ENCODE measurements around the gene ANKDD1B.
"Not testable (repeated sequence)": the region's sequence is repeated elsewhere in the genome, so short reads cannot be mapped to it uniquely, and the experiment has no call there.

The ANKDD1B gene

GRCh38 chr5:75611311-75612225 lies at the start of gene ANKDD1B:
Gene ANKDD1B, plus strand, starts transcription at chr5:75611453. Its CDS starts 182 bp downstream, at chr5:75611635.
- peak; percentile 73 for DNase-seq

GRCh38 chr5:75565991-75566709 lies 45.1 kb upstream of the ANKDD1B start:
- DNase-seq, result not testable (repeated sequence)

GRCh38 chr5:75566710-75567309 lies 44.4 kb upstream of the ANKDD1B start:
- DNase-seq, result no peak

- DNase-seq, result no peak
Measured at GRCh38 chr5:75567710-75568109, 43.5 kb upstream of the ANKDD1B start.

- DNase-seq, result no peak
Measured at GRCh38 chr5:75568202-75568601, 43.1 kb upstream of the ANKDD1B start.

GRCh38 chr5:75571547-75571946 lies 39.7 kb upstream of the ANKDD1B start:
- no peak for DNase-seq

GRCh38 chr5:75574791-75575190 lies 36.5 kb upstream of the ANKDD1B start:
- no peak for DNase-seq

GRCh38 chr5:75578280-75578679 lies 33.0 kb upstream of the ANKDD1B start:
- DNase-seq, result not testable (repeated sequence)

- no peak for DNase-seq
Measured at GRCh38 chr5:75584641-75585040, 26.6 kb upstream of the ANKDD1B start.

- DNase-seq, result peak; percentile 93
Measured at GRCh38 chr5:75588666-75589065, 22.6 kb upstream of the ANKDD1B start.

- no peak for DNase-seq
Measured at GRCh38 chr5:75600535-75600934, 10.7 kb upstream of the ANKDD1B start.

GRCh38 chr5:75601567-75601966 lies 9.7 kb upstream of the ANKDD1B start:
- DNase-seq, result no peak

- no peak for DNase-seq
Measured at GRCh38 chr5:75601996-75602395, 9.3 kb upstream of the ANKDD1B start.

- no peak for DNase-seq
Measured at GRCh38 chr5:75603371-75603770, 7.9 kb upstream of the ANKDD1B start.

GRCh38 chr5:75603821-75604220 lies 7.4 kb upstream of the ANKDD1B start:
- no peak for DNase-seq

- DNase-seq, result not testable (repeated sequence)
Measured at GRCh38 chr5:75607341-75607740, 3.9 kb upstream of the ANKDD1B start.

- no peak for DNase-seq
Measured at GRCh38 chr5:75608870-75609269, 2.4 kb upstream of the ANKDD1B start.

- DNase-seq, result peak; percentile 19
Measured at GRCh38 chr5:75610201-75610600, 1.1 kb upstream of the ANKDD1B start.

- DNase-seq, result peak; percentile 93
Measured at GRCh38 chr5:75610859-75611310, 368 bp upstream of the ANKDD1B start.

- peak; percentile 82 for DNase-seq
Measured at GRCh38 chr5:75612226-75612569, 945 bp downstream of the ANKDD1B start.

- DNase-seq, result no peak
Measured at GRCh38 chr5:75612901-75613300, 1.6 kb downstream of the ANKDD1B start.

GRCh38 chr5:75614176-75614575 lies 2.9 kb downstream of the ANKDD1B start:
- no peak for DNase-seq

- DNase-seq, result peak; percentile 53
Measured at GRCh38 chr5:75616371-75616881, 5.2 kb downstream of the ANKDD1B start.
